Osteocyte (in vitro differentiated cells): Measurements from ENCODE around the gene PLXNA4. TPM values are rescaled to one million over a fixed set of nuclear protein-coding genes. Genes with fewer than 3 reads are reported as not detected.

Experiments
- DNase-seq: peaks from one replicate; pipeline ENCODE4 v3.0.0; 2021; ENCODE audit warnings: mixed read lengths; ENCODE audit not compliant: unreplicated experiment; ENCODE audit errors: extremely low spot score
- H3K27ac Mint-ChIP-seq: one replicate; pipeline ENCODE4 v1.8.0; 2021; ENCODE audit warnings: mild to moderate bottlenecking, mixed read lengths; ENCODE audit not compliant: unreplicated experiment
- H3K27me3 Mint-ChIP-seq: one replicate; pipeline ENCODE4 v1.8.0; 2021; ENCODE audit warnings: mixed read lengths; ENCODE audit not compliant: unreplicated experiment
- H3K36me3 Mint-ChIP-seq: one replicate; pipeline ENCODE4 v1.8.0; 2021; ENCODE audit warnings: mixed read lengths; ENCODE audit not compliant: unreplicated experiment
- H3K4me1 Mint-ChIP-seq: one replicate; pipeline ENCODE4 v1.8.0; 2021; ENCODE audit warnings: mixed read lengths; ENCODE audit not compliant: unreplicated experiment
- H3K4me3 Mint-ChIP-seq: one replicate; pipeline ENCODE4 v1.8.0; 2021; ENCODE audit warnings: mild to moderate bottlenecking, moderate library complexity, mixed read lengths; ENCODE audit not compliant: unreplicated experiment
- H3K9me3 Mint-ChIP-seq: one replicate; pipeline ENCODE4 v1.8.0; 2021; ENCODE audit warnings: mixed read lengths; ENCODE audit not compliant: unreplicated experiment
- CTCF ChIP-seq: fragments of 200-600 bp; sonication (generic); IDR thresholded peaks from 2 replicates; pipeline ENCODE4 v1.5.0; 2021; ENCODE audit warnings: antibody characterized with exemption, mild to moderate bottlenecking, moderate library complexity
- total RNA-seq: library from RNA; stranded (reverse); gene quantifications from 2 replicates; pipeline ENCODE4 v1.2.1, GENCODE V29; 2021

The PLXNA4 gene
- total RNA-seq, 1 donor from 2014 or later = 59.0 TPM

- no peak for TF ChIP-seq CTCF
- no peak overlapping the region for H3K27ac Mint-ChIP-seq
- no peaks in the 10 kb centered on the region for H3K9me3 Mint-ChIP-seq
- no peak overlapping the region for H3K4me3 Mint-ChIP-seq
- H3K4me1 Mint-ChIP-seq = peaks cover 9% of the 10 kb centered on the region
- H3K27me3 Mint-ChIP-seq = peaks cover 19% of the 10 kb centered on the region
- H3K36me3 Mint-ChIP-seq = no peaks in the 10 kb centered on the region
- DNase-seq = no peak
Measured at GRCh38 chr7:132609906-132610520, 33.7 kb upstream of the PLXNA4 start.

GRCh38 chr7:132609222-132609621, 33.0 kb upstream of the PLXNA4 start:
- no peak for TF ChIP-seq CTCF
- no peaks in the 10 kb centered on the region for H3K9me3 Mint-ChIP-seq
- no peak overlapping the region for H3K4me3 Mint-ChIP-seq
- no peak for DNase-seq
- H3K27ac Mint-ChIP-seq = no peak overlapping the region
- H3K36me3 Mint-ChIP-seq = no peaks in the 10 kb centered on the region
- peaks cover 23% of the 10 kb centered on the region for H3K27me3 Mint-ChIP-seq
- peaks cover 1% of the 10 kb centered on the region for H3K4me1 Mint-ChIP-seq

GRCh38 chr7:132608523-132608922, 32.3 kb upstream of the PLXNA4 start:
- no peak overlapping the region for H3K27ac Mint-ChIP-seq
- no peak for TF ChIP-seq CTCF
- no peaks in the 10 kb centered on the region for H3K4me1 Mint-ChIP-seq
- H3K36me3 Mint-ChIP-seq = no peaks in the 10 kb centered on the region
- H3K4me3 Mint-ChIP-seq = no peak overlapping the region
- H3K27me3 Mint-ChIP-seq = peaks cover 25% of the 10 kb centered on the region
- H3K9me3 Mint-ChIP-seq = no peaks in the 10 kb centered on the region
- DNase-seq = no peak

- TF ChIP-seq CTCF = no peak
- Mint-ChIP-seq H3K27me3 (peaks cover 33% of the 10 kb centered on the region), H3K36me3 (no peaks in the 10 kb centered on the region), H3K27ac (no peak overlapping the region), H3K4me1 (no peaks in the 10 kb centered on the region), H3K9me3 (no peaks in the 10 kb centered on the region), H3K4me3 (no peak overlapping the region)
- DNase-seq = no peak
Measured at GRCh38 chr7:132607656-132608055, 31.4 kb upstream of the PLXNA4 start.

GRCh38 chr7:132604121-132604520, 27.9 kb upstream of the PLXNA4 start:
- DNase-seq = no peak
- TF ChIP-seq CTCF = no peak
- no peaks in the 10 kb centered on the region for H3K9me3 Mint-ChIP-seq
- peaks cover 38% of the 10 kb centered on the region for H3K27me3 Mint-ChIP-seq
- no peak overlapping the region for H3K27ac Mint-ChIP-seq
- H3K4me3 Mint-ChIP-seq = no peak overlapping the region
- H3K36me3 Mint-ChIP-seq = no peaks in the 10 kb centered on the region
- no peaks in the 10 kb centered on the region for H3K4me1 Mint-ChIP-seq
